Heart left ventricle (tissue), 16 donors: Measurements from ENCODE around the gene PDIA6. TPM values are rescaled to one million over a fixed set of nuclear protein-coding genes. Genes with fewer than 3 reads are reported as not detected.

Source experiments
- ATAC-seq, 4 donors: fragments of 200-7000 bp; cut with Tn5 transposase; one replicate each; pipeline ENCODE4 v1.9.1; 2020 to 2022; ENCODE audit warnings: moderate library complexity in 4 of 4, mild to moderate bottlenecking in 3 of 4, moderate number of reproducible peaks in 1 of 4
- DNase-seq, 5 donors: peaks; one replicate each; pipeline ENCODE4 v3.0.0-alpha.2; 2020
- H3K27ac ChIP-seq, 12 donors: fragments of 200-600 bp; sonication (generic) in 4 of 12; one replicate each; pipeline versions ENCODE4 v1.5.0 to v1.8.0; 2016 to 2022; ENCODE audit warnings: mild to moderate bottlenecking in 2 of 12
- H3K27me3 ChIP-seq, 9 donors: fragments of 200-600 bp; sonication (generic) in 2 of 9; one replicate each; pipeline versions ENCODE4 v1.5.1 to v1.8.0; 2016 to 2022; ENCODE audit warnings: mild to moderate bottlenecking in 3 of 9
- H3K36me3 ChIP-seq, 9 donors: fragments of 200-600 bp; sonication (generic) in 2 of 9; one replicate each; pipeline versions ENCODE4 v1.5.0 to v1.8.0; 2018 to 2022; ENCODE audit warnings: mild to moderate bottlenecking in 2 of 9
- H3K4me1 ChIP-seq, 12 donors: fragments of 200-600 bp; sonication (generic) in 4 of 12; one replicate each; pipeline versions ENCODE4 v1.5.0 to v1.8.0; 2016 to 2022; ENCODE audit warnings: mild to moderate bottlenecking in 3 of 12
- H3K4me3 ChIP-seq, 12 donors: fragments of 200-600 bp; sonication (generic) in 4 of 12; one replicate each; pipeline versions ENCODE4 v1.5.0 to v1.8.0; 2017 to 2022; ENCODE audit warnings: mild to moderate bottlenecking in 9 of 12, moderate library complexity in 4 of 12
- H3K9me3 ChIP-seq, 12 donors: fragments of 200-600 bp; sonication (generic) in 4 of 12; one replicate each; pipeline versions ENCODE4 v1.5.0 to v1.8.0; 2016 to 2022; ENCODE audit warnings: mild to moderate bottlenecking in 1 of 12
- POLR2A ChIP-seq, 2 donors: fragments of 450-650 bp; IDR thresholded peaks; one replicate each; pipeline ENCODE4 v1.6.1; 2017; ENCODE audit warnings: antibody characterized with exemption in 2 of 2, mild to moderate bottlenecking in 2 of 2, moderate library complexity in 2 of 2
- WGBS, 4 donors: extraction: QIAGEN DNeasy Blood & Tissue Kit in 2 of 4; methylation state at CpG; one replicate each; pipeline versions ENCODE4 v1.1.5 to v1.1.7; 2013 to 2018; 5-methylcytosine and 5-hydroxymethylcytosine counted together
- intact Hi-C, 10 donors: fragments of 100-400 bp; cut with DNase I; formaldehyde crosslinking; loops; one replicate each; pipeline versions ENCODE4 v1.11.1 to v1.14.2; 2022
- polyA plus RNA-seq, 2 donors: library from polyadenylated mRNA; stranded (reverse); fragments of 200-250 nt; gene quantifications; one replicate each; pipeline ENCODE4 v1.2.3, GENCODE V29; 2013
- total RNA-seq, 9 donors: library from RNA; depleted of rRNA in 2 of 9; stranded (reverse); fragments of >200 nt in 2 of 9; fragmentation: NEBNext Ultra II Directional in 3 of 9; extraction: Animal tissue kit (Norgen Biotek cat#: 25700) in 3 of 9; gene quantifications; one replicate each; pipeline versions ENCODE4 v1.1.0 to v1.2.4, GENCODE V29; 2016 to 2023
- TF ChIP-seq, protein P1 (sequence below), 12 donors: fragments of 200-600 bp; sonication (generic) in 4 of 12; IDR thresholded peaks; one replicate each; pipeline versions ENCODE4 v1.5.0 to v1.8.0; 2018 to 2022; ENCODE audit warnings: antibody characterized with exemption in 12 of 12, mild to moderate bottlenecking in 5 of 12
- donor health status: ischemic (EF 13 %, LVEDD 7.1; RV severe dilation, severe dysfunction).
- donor health status: healthy with polysubstance abuse.
- donor health status: DM: no; HTN: yes; CAD: no.
- donor health status: DM: no; HTN: no; CAD: no.
- donor health status: ischemic (EF 25% LVEDD 6.9; RV normal size, moderate dysfunction).
- donor health status: ischemic (EF 25% LVEDD 5.7; RV mildly dilated, moderate dysfunction).
- donor health status: healthy.
- donor health status: DM: yes; HTN: yes; CAD: no.
- donor health status: ischemic (EF 35%, LVEDD 5.7; RV mildly dilated, moderate dysfunction).
- donor health status: nonischemic (EF 11% LVEDD 7.7; RV severe dilation, severe dysfunction).
- donor health status: DM: yes; HTN: yes; CAD: no.
- donor health status: PGD.
- donor health status: ischemic (EF 29% LVEDD 5.4; RV normal size, mild dysfunction).
- donor health status: nonischemic (EF 23%, LVEDD 6.1; RV moderate dilation, normal function).

The PDIA6 gene
- total and polyA plus RNA-seq, 11 donors, result 32.0 to 402 (median 110) TPM

DNA sequence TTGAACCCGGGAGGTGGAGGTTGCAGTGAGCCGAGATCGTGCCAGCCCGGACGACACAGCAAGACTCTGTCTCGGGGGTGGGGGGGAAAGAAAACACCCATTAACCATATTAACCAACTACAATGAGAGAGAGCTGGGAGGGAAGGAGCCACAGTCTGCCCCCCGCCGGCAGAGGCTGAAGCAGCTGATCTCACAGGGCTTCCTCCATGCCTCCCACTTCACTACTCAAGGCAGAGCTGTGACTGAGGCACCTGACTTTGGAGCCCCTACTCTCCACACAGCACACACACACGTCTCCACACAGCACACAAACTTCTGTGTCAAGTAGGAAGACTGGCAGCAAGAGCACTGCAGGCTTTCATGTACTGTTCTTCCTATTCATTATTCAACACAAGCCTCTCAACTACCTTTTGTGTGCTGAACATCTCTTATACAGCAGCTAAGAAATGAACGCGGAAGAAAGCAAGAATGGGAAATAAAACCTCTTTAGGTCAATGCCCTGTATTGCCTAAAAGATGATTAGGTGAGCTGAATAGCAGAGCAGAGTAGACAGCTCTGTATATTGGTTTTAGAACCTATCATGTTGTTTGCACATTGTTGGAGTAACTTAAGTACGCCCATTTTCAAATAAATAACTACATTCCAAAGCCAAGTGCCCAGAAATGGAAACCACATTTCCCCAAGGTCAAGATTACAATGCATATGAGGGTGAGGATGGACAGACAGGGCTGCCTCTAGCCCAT lies 26.2 kb downstream of the PDIA6 start:
- Histone ChIP-seq H3K36me3 (peaks cover 0 to 100% (median 98%) of the 10 kb centered on the region in 9 donors), H3K27me3 (no peaks in the 10 kb centered on the region), H3K4me3 (no peak overlapping the region), H3K4me1 (peaks cover 0 to 5% (median 0%) of the 10 kb centered on the region in 12 donors), H3K27ac (peak overlapping the region in 2 of 12 donors; percentile 40 to 65), H3K9me3 (no peaks in the 10 kb centered on the region)
- 88 to 95% (median 91%) methylated on average over 12 of the region's 12 CpGs for whole genome bisulfite sequencing, 4 donors
- DNase-seq, result no peak
- ATAC-seq, result no peak
- intact Hi-C loops, result no loop called here
- no peak for TF ChIP-seq POLR2A (IDR thresholded peaks at IDR 0.05)
- TF ChIP-seq, protein P1, sequence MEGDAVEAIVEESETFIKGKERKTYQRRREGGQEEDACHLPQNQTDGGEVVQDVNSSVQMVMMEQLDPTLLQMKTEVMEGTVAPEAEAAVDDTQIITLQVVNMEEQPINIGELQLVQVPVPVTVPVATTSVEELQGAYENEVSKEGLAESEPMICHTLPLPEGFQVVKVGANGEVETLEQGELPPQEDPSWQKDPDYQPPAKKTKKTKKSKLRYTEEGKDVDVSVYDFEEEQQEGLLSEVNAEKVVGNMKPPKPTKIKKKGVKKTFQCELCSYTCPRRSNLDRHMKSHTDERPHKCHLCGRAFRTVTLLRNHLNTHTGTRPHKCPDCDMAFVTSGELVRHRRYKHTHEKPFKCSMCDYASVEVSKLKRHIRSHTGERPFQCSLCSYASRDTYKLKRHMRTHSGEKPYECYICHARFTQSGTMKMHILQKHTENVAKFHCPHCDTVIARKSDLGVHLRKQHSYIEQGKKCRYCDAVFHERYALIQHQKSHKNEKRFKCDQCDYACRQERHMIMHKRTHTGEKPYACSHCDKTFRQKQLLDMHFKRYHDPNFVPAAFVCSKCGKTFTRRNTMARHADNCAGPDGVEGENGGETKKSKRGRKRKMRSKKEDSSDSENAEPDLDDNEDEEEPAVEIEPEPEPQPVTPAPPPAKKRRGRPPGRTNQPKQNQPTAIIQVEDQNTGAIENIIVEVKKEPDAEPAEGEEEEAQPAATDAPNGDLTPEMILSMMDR (IDR thresholded peaks at IDR 0.05), result no peak

- peak; percentile 87 to 93 (median 92) for ATAC-seq
Measured at GRCh38 chr2:10785260-10785659, 27.3 kb downstream of the PDIA6 start.

DNA sequence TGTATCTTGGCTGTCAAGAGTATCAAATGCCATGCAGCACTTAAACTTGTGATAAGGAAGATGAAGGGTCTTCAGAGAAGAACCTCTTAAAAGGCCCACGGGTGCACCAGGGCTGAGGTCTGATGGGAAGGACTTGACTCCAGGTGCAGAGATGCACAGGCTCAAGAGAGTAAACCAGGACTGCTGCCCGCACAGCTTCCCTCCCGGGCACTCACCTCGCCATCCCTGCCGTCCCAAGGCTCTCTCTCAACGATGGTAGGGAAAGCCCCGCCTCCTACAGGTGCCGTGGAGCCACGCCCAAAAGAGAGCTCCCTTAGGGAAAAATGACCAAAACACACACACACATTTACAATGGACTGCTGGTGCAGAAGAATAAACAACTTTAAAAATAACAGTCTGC lies 27.9 kb downstream of the PDIA6 start:
- no peaks in the 10 kb centered on the region for H3K27me3 ChIP-seq
- no peak overlapping the region for H3K4me3 ChIP-seq
- intact Hi-C loops, result no loop called here
- peak in 1 of 4 donors; percentile 9 for ATAC-seq
- 74 to 85% (median 80%) methylated on average over 9 of the region's 9 CpGs for WGBS, 4 donors
- no peak for DNase-seq
- H3K36me3 ChIP-seq, result peaks cover 2 to 100% (median 96%) of the 10 kb centered on the region in 9 donors
- H3K27ac ChIP-seq, result peak overlapping the region in 9 of 12 donors; percentile 14 to 65 (median 35)
- peaks cover 0 to 5% (median 0%) of the 10 kb centered on the region in 12 donors for H3K4me1 ChIP-seq
- H3K9me3 ChIP-seq, result no peaks in the 10 kb centered on the region
- TF ChIP-seq POLR2A (IDR thresholded peaks at IDR 0.05), result no peak
- TF ChIP-seq, protein P1 (IDR thresholded peaks at IDR 0.05), result no peak

More at GRCh38 chr2:10785260-10785659, 27.3 kb downstream of the PDIA6 start:
- peak overlapping the region in 11 of 12 donors; percentile 14 to 77 (median 51) for H3K27ac ChIP-seq
- no peak overlapping the region for H3K4me3 ChIP-seq
- WGBS, 4 donors, result 57 to 73% (median 64%) methylated on average over 5 of the region's 5 CpGs
- peaks cover 2 to 100% (median 96%) of the 10 kb centered on the region in 9 donors for H3K36me3 ChIP-seq
- intact Hi-C loops, result no loop called here
- H3K4me1 ChIP-seq, result peaks cover 0 to 5% (median 0%) of the 10 kb centered on the region in 12 donors
- H3K27me3 ChIP-seq, result no peaks in the 10 kb centered on the region
- TF ChIP-seq POLR2A (IDR thresholded peaks at IDR 0.05), result no peak
- TF ChIP-seq, protein P1 (IDR thresholded peaks at IDR 0.05), result no peak
- DNase-seq, result peak; percentile 44 to 72 (median 60)
- H3K9me3 ChIP-seq, result no peaks in the 10 kb centered on the region

DNA sequence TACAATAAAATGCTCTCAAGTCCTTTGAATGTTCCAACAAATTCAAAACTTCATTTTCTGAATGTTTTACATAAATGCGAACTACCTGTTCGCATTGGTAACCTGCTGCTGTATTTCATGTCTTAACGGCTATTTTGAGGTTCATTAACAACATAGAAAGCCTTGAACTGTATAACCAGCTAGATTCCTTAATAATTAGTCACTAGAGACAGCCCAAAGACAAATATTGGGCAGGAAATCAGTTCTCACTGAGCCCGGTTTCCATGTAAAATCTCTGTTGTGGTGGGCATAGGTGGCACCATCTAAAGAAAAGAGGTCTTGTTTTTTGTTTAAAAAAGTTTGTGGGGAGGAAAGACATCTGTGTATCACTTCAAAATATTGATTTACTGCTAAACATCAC lies 29.2 kb downstream of the PDIA6 start:
- Histone ChIP-seq H3K36me3 (peaks cover 2 to 98% (median 88%) of the 10 kb centered on the region in 9 donors), H3K9me3 (no peaks in the 10 kb centered on the region), H3K27ac (no peak overlapping the region), H3K4me3 (no peak overlapping the region), H3K4me1 (peaks cover 0 to 5% (median 0%) of the 10 kb centered on the region in 12 donors), H3K27me3 (no peaks in the 10 kb centered on the region)
- TF ChIP-seq, protein P1 (IDR thresholded peaks at IDR 0.05), result no peak
- TF ChIP-seq POLR2A (IDR thresholded peaks at IDR 0.05), result no peak
- ATAC-seq, result no peak
- intact Hi-C loops, result no loop called here
- DNase-seq, result no peak
- WGBS, 4 donors, result 91 to 95% (median 93%) methylated on average over 4 of the region's 4 CpGs
